Stimulated activated CD8-positive, alpha-beta memory T cell treated with anti-CD3 and anti-CD28 coated beads, Interleukin-4, amount 100 ng/mL, for 24 hours (primary cell): ENCODE data around the gene FMO4.
"Not testable (repeated sequence)": the region's sequence is repeated elsewhere in the genome, so short reads cannot be mapped to it uniquely, and the experiment has no call there.

Source experiments
- DNase-seq: peaks from one replicate; pipeline ENCODE4 v3.0.0-alpha.2; 2020; ENCODE audit warnings: low read depth

FMO4 gene

DNA sequence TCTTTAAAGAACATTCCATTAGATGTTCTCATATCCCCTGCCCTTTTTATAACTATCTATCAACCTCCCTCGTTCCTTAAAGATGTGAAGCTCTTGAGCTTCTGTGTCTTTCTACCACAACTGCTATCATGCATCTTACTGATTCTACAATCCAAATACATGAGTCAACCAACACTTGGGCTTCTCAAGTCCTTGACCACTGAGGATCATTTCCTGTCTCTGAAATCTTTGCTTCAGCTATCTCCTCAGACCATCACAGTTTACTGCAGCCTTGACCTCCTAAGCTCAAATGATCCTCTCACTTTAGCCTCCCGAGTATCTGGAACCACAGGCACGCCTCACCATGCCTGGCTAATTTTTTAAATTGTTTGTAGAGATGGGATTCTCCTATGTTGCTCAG is 75.2 kb downstream of the FMO4 start:
- DNase-seq: no peak

DNA sequence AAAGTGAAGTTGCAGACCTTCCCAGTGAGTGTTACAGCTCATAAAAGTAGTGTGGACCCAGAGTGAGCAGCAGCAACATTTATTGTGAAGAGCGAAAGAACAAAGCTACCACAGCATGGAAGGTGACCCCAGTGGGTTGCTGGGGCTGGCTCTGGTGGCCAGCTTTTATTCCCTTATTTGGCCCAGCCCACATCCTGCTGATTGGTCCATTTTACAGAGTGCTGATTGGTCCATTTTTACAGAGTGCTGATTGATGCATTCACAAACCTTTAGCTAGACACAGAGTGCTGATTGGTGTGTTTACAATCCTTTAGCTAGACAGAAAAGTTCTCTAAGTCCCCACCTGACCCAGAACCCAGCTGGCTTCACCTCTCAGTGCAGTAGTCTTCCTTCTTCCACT is 76.8 kb downstream of the FMO4 start:
- DNase-seq: not testable (repeated sequence)
